ENCODE data around the gene CDC42BPB. TPM values are rescaled to one million over a fixed set of nuclear protein-coding genes. Genes with fewer than 3 reads are reported as not detected.

The CDC42BPB gene
- total RNA-seq, 1 experiment from 2014 or later, result 96.9 TPM

DNA sequence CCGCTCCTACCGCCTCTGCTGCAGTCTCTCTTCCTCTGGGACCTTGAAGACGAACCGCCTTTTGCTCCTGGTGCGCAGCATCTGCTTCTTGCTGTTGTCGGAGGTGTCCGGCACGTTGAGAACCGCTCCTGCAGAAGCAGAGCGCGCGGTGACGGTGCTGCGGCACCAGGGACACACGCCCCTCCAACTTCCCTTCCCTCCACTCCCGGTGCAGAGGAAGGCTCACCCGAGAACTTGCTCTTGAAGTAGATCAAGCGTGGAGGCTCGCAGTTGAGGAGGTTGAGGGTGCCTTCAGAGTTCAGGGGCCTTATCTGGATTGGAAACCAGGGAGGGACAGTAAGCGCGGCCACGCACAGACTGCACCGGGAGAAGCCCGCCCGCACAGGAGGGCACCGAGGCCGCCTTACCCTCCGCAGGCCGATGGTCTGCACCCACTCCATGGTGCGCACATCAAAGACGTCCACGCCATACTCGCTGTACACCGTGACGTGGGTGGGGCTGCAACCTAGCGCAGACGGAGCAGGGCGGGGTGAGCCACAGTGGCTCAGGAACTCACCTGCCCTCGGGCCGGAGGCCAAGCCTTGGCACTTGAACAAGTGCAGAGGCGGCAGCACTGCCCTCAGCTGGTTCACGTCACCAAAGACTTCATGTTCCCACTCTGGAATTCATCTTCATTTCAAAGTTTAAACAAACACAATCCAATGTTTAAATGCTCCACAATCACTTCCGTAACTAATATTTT, 117.4 kb downstream of the CDC42BPB start:
- ATAC-seq (no peak), DNase-seq (ENCODE audit: low spot score) (no peak)
- Mint-ChIP-seq H3K27me3 (ENCODE audit: low read depth) (no peaks in the 10 kb centered on the region), H3K27ac (0 out of 2 replicates have a peak overlapping the region, but pooled peaks have one; percentile 36), H3K4me3 (no peak overlapping the region), H3K4me1 (no peaks in the 10 kb centered on the region), H3K36me3 (peaks cover 39% of the 10 kb centered on the region), H3K9me3 (no peaks in the 10 kb centered on the region)
- no peak for TF ChIP-seq PRDM15 (CRISPR knock-in tag; IDR thresholded peaks at IDR 0.05)
- TF ChIP-seq ESRRA (CRISPR knock-in tag; IDR thresholded peaks at IDR 0.05; ENCODE audit: borderline replicate concordance), result no peak
- TF ChIP-seq EMX1 (CRISPR knock-in tag; IDR thresholded peaks at IDR 0.05), result no peak
- TF ChIP-seq MAX (CRISPR knock-in tag; IDR thresholded peaks at IDR 0.05), result no peak
- TF ChIP-seq, protein P1, sequence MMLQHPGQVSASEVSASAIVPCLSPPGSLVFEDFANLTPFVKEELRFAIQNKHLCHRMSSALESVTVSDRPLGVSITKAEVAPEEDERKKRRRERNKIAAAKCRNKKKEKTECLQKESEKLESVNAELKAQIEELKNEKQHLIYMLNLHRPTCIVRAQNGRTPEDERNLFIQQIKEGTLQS (CRISPR knock-in tag; conservative IDR thresholded peaks at IDR 0.05), result no peak
- no peak for TF ChIP-seq SP1 (CRISPR knock-in tag; conservative IDR thresholded peaks at IDR 0.05)
- POLR2A ChIA-PET, result no interaction called here
- CTCF ChIA-PET, result no interaction called here

DNA sequence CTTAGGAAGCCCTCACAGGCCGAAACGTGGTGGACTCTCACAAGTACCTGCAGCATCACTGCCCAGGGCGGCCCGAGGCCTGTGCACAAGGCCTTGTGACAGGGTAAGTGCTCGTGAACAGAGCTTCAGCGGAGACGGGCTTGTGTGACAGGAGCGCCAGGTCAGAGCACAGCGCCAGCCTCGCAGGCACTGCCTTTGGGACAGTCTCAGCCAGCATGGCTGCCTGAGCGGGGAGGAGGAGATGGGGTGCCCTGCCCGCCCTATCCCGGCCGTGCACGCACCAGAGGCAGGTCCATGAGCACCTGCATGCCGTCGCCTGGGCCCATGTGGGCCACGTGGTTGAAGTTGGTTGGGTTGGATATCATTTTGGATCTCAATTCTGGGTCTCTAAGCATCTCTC, 118.0 kb downstream of the CDC42BPB start:
- H3K9me3 Mint-ChIP-seq, result no peaks in the 10 kb centered on the region
- ChIA-PET POLR2A (no interaction called here), CTCF (no interaction called here)
- H3K36me3 Mint-ChIP-seq, result peaks cover 40% of the 10 kb centered on the region
- no peak overlapping the region for H3K4me3 Mint-ChIP-seq
- no peaks in the 10 kb centered on the region for H3K4me1 Mint-ChIP-seq
- DNase-seq (ENCODE audit: low spot score) (no peak), ATAC-seq (no peak)
- no peaks in the 10 kb centered on the region for H3K27me3 Mint-ChIP-seq (ENCODE audit: low read depth)
- 0 out of 2 replicates have a peak overlapping the region, but pooled peaks have one; percentile 36 for H3K27ac Mint-ChIP-seq
- TF ChIP-seq TEAD4 (CRISPR knock-in tag; IDR thresholded peaks at IDR 0.05) (no peak), NFATC4 (CRISPR knock-in tag; IDR thresholded peaks at IDR 0.05) (no peak), KAT7 (CRISPR knock-in tag; IDR thresholded peaks at IDR 0.05; ENCODE audit: borderline replicate concordance) (no peak), E2F1 (CRISPR knock-in tag; IDR thresholded peaks at IDR 0.05) (no peak)

GRCh38 chr14:102938191-102938590, 119.2 kb downstream of the CDC42BPB start:
- H3K4me1 Mint-ChIP-seq, result no peaks in the 10 kb centered on the region
- H3K27ac Mint-ChIP-seq, result no peak overlapping the region
- H3K4me3 Mint-ChIP-seq, result no peak overlapping the region
- POLR2A ChIA-PET, result no interaction called here
- no peaks in the 10 kb centered on the region for H3K27me3 Mint-ChIP-seq (ENCODE audit: low read depth)
- CTCF ChIA-PET, result no interaction called here
- no peaks in the 10 kb centered on the region for H3K9me3 Mint-ChIP-seq
- DNase-seq (ENCODE audit: low spot score) (no peak), ATAC-seq (no peak)
- H3K36me3 Mint-ChIP-seq, result peaks cover 33% of the 10 kb centered on the region
- TF ChIP-seq, protein P2, sequence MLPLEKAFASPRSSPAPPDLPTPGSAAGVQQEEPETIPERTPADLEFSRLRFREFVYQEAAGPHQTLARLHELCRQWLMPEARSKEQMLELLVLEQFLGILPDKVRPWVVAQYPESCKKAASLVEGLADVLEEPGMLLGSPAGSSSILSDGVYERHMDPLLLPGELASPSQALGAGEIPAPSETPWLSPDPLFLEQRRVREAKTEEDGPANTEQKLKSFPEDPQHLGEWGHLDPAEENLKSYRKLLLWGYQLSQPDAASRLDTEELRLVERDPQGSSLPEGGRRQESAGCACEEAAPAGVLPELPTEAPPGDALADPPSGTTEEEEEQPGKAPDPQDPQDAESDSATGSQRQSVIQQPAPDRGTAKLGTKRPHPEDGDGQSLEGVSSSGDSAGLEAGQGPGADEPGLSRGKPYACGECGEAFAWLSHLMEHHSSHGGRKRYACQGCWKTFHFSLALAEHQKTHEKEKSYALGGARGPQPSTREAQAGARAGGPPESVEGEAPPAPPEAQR (CRISPR knock-in tag; IDR thresholded peaks at IDR 0.05), result no peak
- TF ChIP-seq, protein P3, sequence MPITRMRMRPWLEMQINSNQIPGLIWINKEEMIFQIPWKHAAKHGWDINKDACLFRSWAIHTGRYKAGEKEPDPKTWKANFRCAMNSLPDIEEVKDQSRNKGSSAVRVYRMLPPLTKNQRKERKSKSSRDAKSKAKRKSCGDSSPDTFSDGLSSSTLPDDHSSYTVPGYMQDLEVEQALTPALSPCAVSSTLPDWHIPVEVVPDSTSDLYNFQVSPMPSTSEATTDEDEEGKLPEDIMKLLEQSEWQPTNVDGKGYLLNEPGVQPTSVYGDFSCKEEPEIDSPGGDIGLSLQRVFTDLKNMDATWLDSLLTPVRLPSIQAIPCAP (CRISPR knock-in tag; IDR thresholded peaks at IDR 0.05), result no peak
- TF ChIP-seq, protein P4, sequence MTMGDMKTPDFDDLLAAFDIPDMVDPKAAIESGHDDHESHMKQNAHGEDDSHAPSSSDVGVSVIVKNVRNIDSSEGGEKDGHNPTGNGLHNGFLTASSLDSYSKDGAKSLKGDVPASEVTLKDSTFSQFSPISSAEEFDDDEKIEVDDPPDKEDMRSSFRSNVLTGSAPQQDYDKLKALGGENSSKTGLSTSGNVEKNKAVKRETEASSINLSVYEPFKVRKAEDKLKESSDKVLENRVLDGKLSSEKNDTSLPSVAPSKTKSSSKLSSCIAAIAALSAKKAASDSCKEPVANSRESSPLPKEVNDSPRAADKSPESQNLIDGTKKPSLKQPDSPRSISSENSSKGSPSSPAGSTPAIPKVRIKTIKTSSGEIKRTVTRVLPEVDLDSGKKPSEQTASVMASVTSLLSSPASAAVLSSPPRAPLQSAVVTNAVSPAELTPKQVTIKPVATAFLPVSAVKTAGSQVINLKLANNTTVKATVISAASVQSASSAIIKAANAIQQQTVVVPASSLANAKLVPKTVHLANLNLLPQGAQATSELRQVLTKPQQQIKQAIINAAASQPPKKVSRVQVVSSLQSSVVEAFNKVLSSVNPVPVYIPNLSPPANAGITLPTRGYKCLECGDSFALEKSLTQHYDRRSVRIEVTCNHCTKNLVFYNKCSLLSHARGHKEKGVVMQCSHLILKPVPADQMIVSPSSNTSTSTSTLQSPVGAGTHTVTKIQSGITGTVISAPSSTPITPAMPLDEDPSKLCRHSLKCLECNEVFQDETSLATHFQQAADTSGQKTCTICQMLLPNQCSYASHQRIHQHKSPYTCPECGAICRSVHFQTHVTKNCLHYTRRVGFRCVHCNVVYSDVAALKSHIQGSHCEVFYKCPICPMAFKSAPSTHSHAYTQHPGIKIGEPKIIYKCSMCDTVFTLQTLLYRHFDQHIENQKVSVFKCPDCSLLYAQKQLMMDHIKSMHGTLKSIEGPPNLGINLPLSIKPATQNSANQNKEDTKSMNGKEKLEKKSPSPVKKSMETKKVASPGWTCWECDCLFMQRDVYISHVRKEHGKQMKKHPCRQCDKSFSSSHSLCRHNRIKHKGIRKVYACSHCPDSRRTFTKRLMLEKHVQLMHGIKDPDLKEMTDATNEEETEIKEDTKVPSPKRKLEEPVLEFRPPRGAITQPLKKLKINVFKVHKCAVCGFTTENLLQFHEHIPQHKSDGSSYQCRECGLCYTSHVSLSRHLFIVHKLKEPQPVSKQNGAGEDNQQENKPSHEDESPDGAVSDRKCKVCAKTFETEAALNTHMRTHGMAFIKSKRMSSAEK (CRISPR knock-in tag; IDR thresholded peaks at IDR 0.05; ENCODE audit: borderline replicate concordance), result no peak
- TF ChIP-seq, protein P5, sequence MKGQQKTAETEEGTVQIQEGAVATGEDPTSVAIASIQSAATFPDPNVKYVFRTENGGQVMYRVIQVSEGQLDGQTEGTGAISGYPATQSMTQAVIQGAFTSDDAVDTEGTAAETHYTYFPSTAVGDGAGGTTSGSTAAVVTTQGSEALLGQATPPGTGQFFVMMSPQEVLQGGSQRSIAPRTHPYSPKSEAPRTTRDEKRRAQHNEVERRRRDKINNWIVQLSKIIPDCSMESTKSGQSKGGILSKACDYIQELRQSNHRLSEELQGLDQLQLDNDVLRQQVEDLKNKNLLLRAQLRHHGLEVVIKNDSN (CRISPR knock-in tag; IDR thresholded peaks at IDR 0.05), result no peak
- no peak for TF ChIP-seq USF2 (CRISPR knock-in tag; IDR thresholded peaks at IDR 0.05)
- TF ChIP-seq NFYB (CRISPR knock-in tag; conservative IDR thresholded peaks at IDR 0.05; ENCODE audit: low read depth), result no peak
- no peak for TF ChIP-seq JUN (CRISPR knock-in tag; IDR thresholded peaks at IDR 0.05)
- no peak for TF ChIP-seq MYBL2 (CRISPR knock-in tag; IDR thresholded peaks at IDR 0.05)

Measured in WTC11 (cell line).